Mesenchymal stem cell (in vitro differentiated cells and primary cell): ENCODE results near the gene ATG2A.
A peak's percentile ranks its signal among the peaks of the same experiment; 100 is the strongest.

Experiments
- DNase-seq: peaks from one replicate; pipeline ENCODE4 v3.0.0-alpha.2; 2013
- H2AFZ ChIP-seq: one replicate; pipeline ENCODE4 v1.6.1; 2013; ENCODE audit warnings: low read depth, mild to moderate bottlenecking, control low read depth, inconsistent platforms, low read length, moderate library complexity
- H2AK5ac ChIP-seq: 2 replicates; pipeline ENCODE4 v1.6.1; 2013; ENCODE audit warnings: low read length, moderate library complexity, mild to moderate bottlenecking, inconsistent platforms; ENCODE audit not compliant: severe bottlenecking
- H2BK120ac ChIP-seq: one replicate; pipeline ENCODE4 v1.6.1; 2013; ENCODE audit warnings: low read depth, mild to moderate bottlenecking, inconsistent platforms, low read length, moderate library complexity
- H2BK12ac ChIP-seq, 2 experiments: one replicate each; pipeline ENCODE4 v1.6.1; 2013; ENCODE audit warnings: inconsistent platforms in 2 of 2, low read length in 2 of 2, mild to moderate bottlenecking in 2 of 2, moderate library complexity in 2 of 2, control low read depth in 1 of 2
- H2BK15ac ChIP-seq: one replicate; pipeline ENCODE4 v1.6.1; 2013; ENCODE audit warnings: mild to moderate bottlenecking, low read depth, inconsistent platforms; ENCODE audit not compliant: poor library complexity, severe bottlenecking
- H2BK5ac ChIP-seq: 2 replicates; pipeline ENCODE4 v1.6.1; 2013; ENCODE audit warnings: low read depth, mild to moderate bottlenecking, low read length, control low read depth, inconsistent platforms; ENCODE audit not compliant: poor library complexity, severe bottlenecking
- H3K14ac ChIP-seq, 2 experiments: one replicate each; pipeline ENCODE4 v1.6.1; 2013; ENCODE audit warnings: inconsistent platforms in 2 of 2, low read length in 2 of 2, control low read depth in 1 of 2, mild to moderate bottlenecking in 1 of 2, moderate library complexity in 1 of 2
- H3K18ac ChIP-seq, 2 experiments: one replicate each; pipeline ENCODE4 v1.6.1; 2013; ENCODE audit warnings: inconsistent platforms in 2 of 2, low read length in 2 of 2, control low read depth in 1 of 2, low read depth in 1 of 2, mild to moderate bottlenecking in 1 of 2
- H3K23ac ChIP-seq, 2 experiments: one replicate each; pipeline ENCODE4 v1.6.1; 2013; ENCODE audit warnings: inconsistent platforms in 2 of 2, low read length in 2 of 2, mild to moderate bottlenecking in 2 of 2, moderate library complexity in 2 of 2, control low read depth in 1 of 2
- H3K27ac ChIP-seq: 2 replicates; pipeline ENCODE4 v1.5.1; 2013; ENCODE audit warnings: mild to moderate bottlenecking, moderate library complexity, low read length, control low read depth, inconsistent platforms; ENCODE audit not compliant: poor library complexity, severe bottlenecking
- H3K27me3 ChIP-seq, 2 experiments: 2 replicates each; pipeline versions ENCODE4 v1.6.1 to v1.7.0; 2013; ENCODE audit warnings: low read length in 2 of 2, mild to moderate bottlenecking in 2 of 2, moderate library complexity in 2 of 2, control low read depth in 1 of 2, inconsistent platforms in 1 of 2; ENCODE audit not compliant: control insufficient read depth in 1 of 2, insufficient read depth in 1 of 2
- H3K36me3 ChIP-seq, 2 experiments: 2 replicates each; pipeline versions ENCODE4 v1.6.1 to v1.7.0; 2013; ENCODE audit warnings: low read length in 2 of 2, control low read depth in 1 of 2, inconsistent platforms in 1 of 2, low read depth in 1 of 2, mild to moderate bottlenecking in 1 of 2; ENCODE audit not compliant: insufficient read depth in 2 of 2, control insufficient read depth in 1 of 2
- H3K4ac ChIP-seq, 2 experiments: one replicate each; pipeline ENCODE4 v1.6.1; 2013; ENCODE audit warnings: inconsistent platforms in 2 of 2, low read length in 2 of 2, mild to moderate bottlenecking in 2 of 2, moderate library complexity in 2 of 2, control low read depth in 1 of 2, low read depth in 1 of 2
- H3K4me1 ChIP-seq: 2 replicates; pipeline ENCODE4 v1.6.1; 2013; ENCODE audit warnings: low read depth, low read length, control low read depth; ENCODE audit not compliant: control insufficient read depth, insufficient read depth
- H3K4me2 ChIP-seq: 2 replicates; pipeline ENCODE4 v1.6.1; 2013; ENCODE audit warnings: low read length, mild to moderate bottlenecking, inconsistent platforms; ENCODE audit not compliant: poor library complexity, severe bottlenecking
- H3K4me3 ChIP-seq, 2 experiments: 2 replicates each; pipeline versions ENCODE4 v1.5.1 to v1.7.0; 2013; ENCODE audit warnings: low read length in 2 of 2, mild to moderate bottlenecking in 2 of 2, control low read depth in 1 of 2, low read depth in 1 of 2; ENCODE audit not compliant: insufficient read depth in 1 of 2
- H3K79me1 ChIP-seq: replicated peaks from 2 replicates; pipeline ENCODE4 v1.6.1; 2013; ENCODE audit warnings: mild to moderate bottlenecking, control low read depth, low read length, inconsistent platforms; ENCODE audit not compliant: poor library complexity, severe bottlenecking
- H3K9ac ChIP-seq: 2 replicates; pipeline ENCODE4 v1.7.0; 2013; ENCODE audit warnings: mild to moderate bottlenecking, low read length, moderate library complexity
- H3K9me3 ChIP-seq: 2 replicates; pipeline ENCODE4 v1.7.0; 2013; ENCODE audit warnings: mild to moderate bottlenecking, low read length; ENCODE audit not compliant: control insufficient read depth
- H4K8ac ChIP-seq: one replicate; pipeline ENCODE4 v1.6.1; 2013; ENCODE audit warnings: inconsistent platforms, mild to moderate bottlenecking, low read length, moderate library complexity
- H4K91ac ChIP-seq: one replicate; pipeline ENCODE4 v1.6.1; 2013; ENCODE audit warnings: mild to moderate bottlenecking, low read length, inconsistent platforms
- WGBS: methylation state at CpG from one replicate; pipeline ENCODE4 v1.1.7; 2013; ENCODE audit warnings: mixed read lengths; 5-methylcytosine and 5-hydroxymethylcytosine counted together

Gene ATG2A

GRCh38 chr11:64865286-64866172 lies 51.5 kb downstream of the ATG2A start:
- Histone ChIP-seq H2BK12ac (peak overlapping the region; percentile 71 to 98), H3K79me1 (no peaks in the 10 kb centered on the region), H2AFZ (no peak overlapping the region), H3K4me3 (peak overlapping the region in 1 of 2 experiments; percentile 46), H3K4me1 (peaks cover 63% of the 10 kb centered on the region), H2BK5ac (peak overlapping the region; percentile 34), H2BK120ac (peak overlapping the region; percentile 92), H4K8ac (peak overlapping the region; percentile 83), H2BK15ac (peak overlapping the region; percentile 85), H3K36me3 (peaks cover 13 to 22% of the 10 kb centered on the region in 2 experiments), H3K27ac (peak overlapping the region; percentile 95), H2AK5ac (peak overlapping the region; percentile 86), H3K4ac (peak overlapping the region; percentile 64 to 92), H3K9ac (peak overlapping the region; percentile 71), H3K4me2 (no peak overlapping the region), H3K27me3 (no peaks in the 10 kb centered on the region), H3K18ac (peak overlapping the region; percentile 25 to 91), H3K9me3 (no peaks in the 10 kb centered on the region), H4K91ac (peak overlapping the region; percentile 98), H3K14ac (peak overlapping the region in 1 of 2 experiments; percentile 92), H3K23ac (peak overlapping the region; percentile 13 to 36)
- WGBS = 72% methylated on average over 15 of the region's 15 CpGs
- DNase-seq = peak; percentile 92

DNA sequence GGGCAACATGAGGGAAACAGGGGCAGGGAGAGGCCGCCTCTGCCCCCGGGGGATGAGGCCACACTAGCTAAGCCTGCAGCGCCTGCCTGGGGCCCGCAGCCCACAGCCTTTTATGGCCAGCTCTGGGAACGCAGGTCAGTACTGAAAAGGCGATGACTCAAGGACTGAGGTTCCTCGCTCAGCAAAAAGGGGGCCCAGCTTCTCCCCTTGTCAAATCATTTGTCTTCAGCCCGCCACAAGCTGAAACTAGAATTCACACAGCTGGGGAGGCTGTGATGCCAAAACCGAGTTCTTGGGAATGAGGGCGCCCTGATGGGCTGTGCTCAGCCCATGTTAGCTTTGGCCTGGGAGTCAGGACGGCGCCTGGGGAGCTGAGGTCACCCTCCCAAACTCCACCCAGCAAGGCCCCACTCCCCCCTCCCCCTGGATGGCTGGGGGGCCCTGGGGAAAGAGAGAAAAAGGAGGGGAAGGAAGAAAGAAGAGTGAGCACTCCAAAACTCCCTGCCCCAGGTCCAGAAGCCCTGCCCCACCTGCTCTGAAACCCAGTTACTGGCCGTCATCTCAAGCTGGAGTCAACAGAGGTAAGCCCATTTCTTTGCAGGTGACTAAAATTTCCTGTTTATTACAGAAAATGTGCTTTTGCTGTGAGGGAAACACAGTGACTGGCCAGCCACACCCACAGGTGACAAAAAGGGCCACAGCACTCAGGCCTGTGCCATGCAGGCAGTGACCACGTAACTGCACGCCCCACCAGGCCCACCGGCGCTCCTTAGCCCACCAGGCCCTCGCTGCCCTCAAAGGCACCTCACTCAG lies 52.3 kb downstream of the ATG2A start:
- Histone ChIP-seq H3K4me2 (peak overlapping the region; percentile 19), H3K4ac (peak overlapping the region; percentile 64 to 92), H3K23ac (peak overlapping the region in 1 of 2 experiments; percentile 13), H3K79me1 (peaks cover 2% of the 10 kb centered on the region), H3K4me1 (peaks cover 59% of the 10 kb centered on the region), H2AFZ (no peak overlapping the region), H3K14ac (peak overlapping the region in 1 of 2 experiments; percentile 92), H2AK5ac (peak overlapping the region; percentile 86), H2BK12ac (peak overlapping the region; percentile 71 to 98), H2BK5ac (peak overlapping the region; percentile 69), H3K27ac (peak overlapping the region; percentile 95), H4K91ac (peak overlapping the region; percentile 98), H3K18ac (peak overlapping the region; percentile 31 to 95), H4K8ac (peak overlapping the region; percentile 83), H3K9me3 (no peaks in the 10 kb centered on the region), H3K9ac (peak overlapping the region; percentile 71), H3K27me3 (no peaks in the 10 kb centered on the region), H2BK15ac (no peak overlapping the region), H2BK120ac (peak overlapping the region; percentile 92), H3K36me3 (peaks cover 19 to 23% of the 10 kb centered on the region in 2 experiments), H3K4me3 (peak overlapping the region in 1 of 2 experiments; percentile 46)
- peak; percentile 95 for DNase-seq
- 38% methylated on average over 16 of the region's 18 CpGs for WGBS

DNA sequence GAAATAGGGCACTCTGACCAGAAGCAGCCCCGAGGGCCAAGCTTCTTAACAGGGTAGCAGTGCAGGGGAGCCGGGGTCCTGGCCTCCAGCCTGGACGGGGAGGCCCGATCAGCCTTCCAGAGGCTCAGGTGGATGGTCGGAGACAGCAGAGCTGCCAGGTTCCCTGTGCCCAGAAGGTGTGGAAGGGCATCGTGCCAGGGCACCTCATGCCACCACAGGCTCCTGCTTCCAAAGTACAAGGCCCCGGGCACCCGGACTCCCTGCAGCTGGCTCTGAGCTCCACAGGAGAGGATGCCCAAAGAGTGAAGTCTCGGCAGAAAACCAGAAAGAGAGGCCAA lies 52.9 kb downstream of the ATG2A start:
- Histone ChIP-seq H3K27me3 (no peaks in the 10 kb centered on the region), H2AFZ (no peak overlapping the region)
- WGBS = 74% methylated on average over 9 of the region's 9 CpGs

More for the DNA sequence above, 52.9 kb downstream of the ATG2A start:
- peak overlapping the region; percentile 47 for H4K8ac ChIP-seq
- peak overlapping the region; percentile 95 for H3K27ac ChIP-seq
- peak overlapping the region in 1 of 2 experiments; percentile 80 for H3K14ac ChIP-seq
- peak overlapping the region; percentile 23 to 96 for H2BK12ac ChIP-seq
- peak overlapping the region; percentile 71 for H3K9ac ChIP-seq
- H3K4ac ChIP-seq = peak overlapping the region; percentile 39 to 94
- H2BK5ac ChIP-seq = peak overlapping the region; percentile 69
- no peaks in the 10 kb centered on the region for H3K9me3 ChIP-seq
- peak overlapping the region; percentile 31 to 95 for H3K18ac ChIP-seq
- peak overlapping the region; percentile 64 for H2BK120ac ChIP-seq
- H2AK5ac ChIP-seq = peak overlapping the region; percentile 75
- H2BK15ac ChIP-seq = peak overlapping the region; percentile 83
- H3K23ac ChIP-seq = peak overlapping the region in 1 of 2 experiments; percentile 20
- peak overlapping the region; percentile 91 for H4K91ac ChIP-seq
- peak overlapping the region; percentile 19 for H3K4me2 ChIP-seq
- peaks cover 55% of the 10 kb centered on the region for H3K4me1 ChIP-seq
- DNase-seq = no peak
- H3K79me1 ChIP-seq = peaks cover 4% of the 10 kb centered on the region
- H3K4me3 ChIP-seq = peak overlapping the region in 1 of 2 experiments; percentile 46
- H3K36me3 ChIP-seq = peaks cover 25 to 27% of the 10 kb centered on the region in 2 experiments
